Epithelial cell of proximal tubule (primary cell): Measurements from ENCODE around the gene VEZT. TPM values are rescaled to one million over a fixed set of nuclear protein-coding genes. Genes with fewer than 3 reads are reported as not detected.
A peak's percentile ranks its signal among the peaks of the same experiment; 100 is the strongest.

ENCODE experiments used
- DNase-seq: peaks from one replicate; pipeline ENCODE4 v3.0.0-alpha.2; 2011; ENCODE audit warnings: low read depth
- H3K4me3 ChIP-seq: 2 replicates; pipeline ENCODE4 v1.5.1; 2011; ENCODE audit warnings: low read depth, mild to moderate bottlenecking, low read length
- CTCF ChIP-seq: conservative IDR thresholded peaks from 2 replicates; pipeline ENCODE4 v1.5.1; 2012; ENCODE audit warnings: low read depth, mild to moderate bottlenecking, low read length
- total RNA-seq: library from RNA; depleted of rRNA; stranded (reverse); fragments of >200 nt; gene quantifications from 2 replicates; pipeline ENCODE4 v1.2.3, GENCODE V29; 2015

The VEZT gene
- total RNA-seq, 1 donor from 2014 or later = 99.4 TPM

GRCh38 chr12:95205685-95206084 lies 11.9 kb upstream of the VEZT start:
- peak; percentile 53 for DNase-seq
- no peak for TF ChIP-seq CTCF
- H3K4me3 ChIP-seq = no peak overlapping the region

- TF ChIP-seq CTCF = no peak
- no peak overlapping the region for H3K4me3 ChIP-seq
Observed at GRCh38 chr12:95206916-95207315, 10.7 kb upstream of the VEZT start.

GRCh38 chr12:95207407-95207806 lies 10.2 kb upstream of the VEZT start:
- TF ChIP-seq CTCF = no peak
- no peak for DNase-seq
- no peak overlapping the region for H3K4me3 ChIP-seq

More at GRCh38 chr12:95206916-95207315, 10.7 kb upstream of the VEZT start:
- DNase-seq = no peak

- no peak for DNase-seq
- no peak for TF ChIP-seq CTCF
- H3K4me3 ChIP-seq = no peak overlapping the region
Observed at GRCh38 chr12:95208678-95209077, 8.9 kb upstream of the VEZT start.

GRCh38 chr12:95212586-95212985 lies 5.0 kb upstream of the VEZT start:
- no peak for DNase-seq
- no peak overlapping the region for H3K4me3 ChIP-seq
- no peak for TF ChIP-seq CTCF

- H3K4me3 ChIP-seq = no peak overlapping the region
- DNase-seq = no peak
- no peak for TF ChIP-seq CTCF
Observed at GRCh38 chr12:95213119-95213518, 4.5 kb upstream of the VEZT start.

- TF ChIP-seq CTCF = no peak
- DNase-seq = no peak
- H3K4me3 ChIP-seq = no peak overlapping the region
Observed at GRCh38 chr12:95213928-95214327, 3.7 kb upstream of the VEZT start.
